GM21526 (cell line): ENCODE data around the gene BBS10.
"Not testable (repeated sequence)": the region's sequence is repeated elsewhere in the genome, so short reads cannot be mapped to it uniquely, and the experiment has no call there.

Experiments
- ATAC-seq: cut with Tn5 transposase; IDR thresholded peaks from one replicate; pipeline ENCODE4 v1.9.1; 2021; ENCODE audit warnings: moderate library complexity; ENCODE audit not compliant: unreplicated experiment, low FRiP score

BBS10 gene

DNA sequence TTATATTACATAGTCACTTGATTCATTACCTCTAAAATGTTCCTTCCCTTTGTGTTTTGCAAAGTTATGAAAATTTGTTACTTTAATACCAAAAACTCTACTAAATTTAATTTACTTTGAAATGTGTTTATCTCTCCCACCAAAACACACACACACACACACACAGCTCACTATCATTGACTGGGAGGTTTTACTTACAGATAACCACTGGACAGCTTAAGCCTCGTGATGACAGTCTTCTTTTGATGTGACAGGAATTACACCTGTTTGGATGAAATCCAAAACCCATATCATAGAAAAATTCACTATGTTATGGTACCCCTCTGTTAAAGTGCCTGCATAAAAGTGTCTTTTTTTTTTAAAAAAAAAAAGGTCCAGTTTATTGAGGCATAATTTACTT lies 15.6 kb downstream of the BBS10 start:
- no peak for ATAC-seq

DNA sequence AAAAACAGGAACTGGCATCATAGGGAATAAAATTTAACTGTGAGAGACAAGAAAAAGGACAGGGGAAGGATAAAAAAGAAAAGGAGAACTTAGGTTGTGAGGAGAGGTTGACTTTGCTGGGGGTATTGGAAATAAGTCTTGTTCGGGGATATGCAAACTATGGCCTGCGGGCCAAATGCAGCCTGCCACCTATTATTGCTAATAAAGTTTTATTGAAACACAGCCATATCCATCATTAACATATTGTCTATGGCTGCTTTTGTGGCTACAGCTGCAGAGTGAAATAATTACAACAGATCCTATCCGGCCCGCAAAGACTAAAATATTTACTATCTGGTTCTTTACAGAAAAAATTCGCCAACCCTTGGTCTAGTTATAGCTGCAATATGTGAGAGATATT lies 18.6 kb downstream of the BBS10 start:
- ATAC-seq = no peak

DNA sequence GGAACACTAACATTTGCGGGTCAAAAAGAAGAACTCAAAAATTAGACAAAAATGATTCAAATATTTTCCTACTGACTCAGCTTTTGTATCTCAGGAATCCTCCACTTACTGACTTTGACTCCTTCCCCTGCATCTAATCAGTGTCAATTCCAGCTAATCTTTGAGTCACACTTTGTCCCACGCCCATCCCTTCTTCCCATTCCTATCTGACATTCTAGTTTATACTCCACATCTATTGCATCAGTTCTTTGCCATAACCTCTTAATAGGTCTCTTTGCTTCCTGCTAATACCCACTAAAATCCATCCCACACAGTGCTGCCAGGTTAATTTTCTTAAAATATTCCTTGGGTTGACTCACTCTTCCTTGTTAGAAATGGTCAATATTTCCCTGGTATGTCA lies 19.1 kb downstream of the BBS10 start:
- no peak for ATAC-seq

DNA sequence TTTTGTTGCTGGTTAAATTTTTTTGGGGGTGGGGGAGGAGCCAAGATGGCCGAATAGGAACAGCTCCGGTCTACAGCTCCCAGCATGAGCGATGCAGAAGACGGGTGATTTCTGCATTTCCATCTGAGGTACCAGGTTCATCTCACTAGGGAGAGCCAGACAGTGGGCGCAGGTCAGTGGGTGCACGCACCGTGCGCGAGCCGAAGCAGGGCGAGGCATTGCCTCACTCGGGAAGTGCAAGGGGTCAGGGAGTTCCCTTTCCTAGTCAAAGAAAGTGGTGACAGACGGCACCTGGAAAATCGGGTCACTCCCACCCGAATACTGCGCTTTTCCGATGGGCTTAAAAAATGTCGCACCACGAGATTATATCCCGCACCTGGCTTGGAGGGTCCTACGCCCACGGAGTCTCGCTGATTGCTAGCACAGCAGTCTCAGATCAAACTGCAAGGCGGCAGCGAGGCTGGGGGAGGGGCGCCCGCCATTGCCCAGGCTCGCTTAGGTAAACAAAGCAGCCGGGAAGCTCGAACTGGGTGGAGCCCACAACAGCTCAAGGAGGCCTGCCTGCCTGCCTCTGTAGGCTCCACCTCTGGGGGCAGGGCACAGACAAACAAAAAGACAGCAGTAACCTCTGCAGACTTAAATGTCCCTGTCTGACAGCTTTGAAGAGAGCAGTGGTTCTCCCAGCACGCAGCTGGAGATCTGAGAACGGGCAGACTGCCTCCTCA lies 28.5 kb downstream of the BBS10 start:
- ATAC-seq = not testable (repeated sequence)

DNA sequence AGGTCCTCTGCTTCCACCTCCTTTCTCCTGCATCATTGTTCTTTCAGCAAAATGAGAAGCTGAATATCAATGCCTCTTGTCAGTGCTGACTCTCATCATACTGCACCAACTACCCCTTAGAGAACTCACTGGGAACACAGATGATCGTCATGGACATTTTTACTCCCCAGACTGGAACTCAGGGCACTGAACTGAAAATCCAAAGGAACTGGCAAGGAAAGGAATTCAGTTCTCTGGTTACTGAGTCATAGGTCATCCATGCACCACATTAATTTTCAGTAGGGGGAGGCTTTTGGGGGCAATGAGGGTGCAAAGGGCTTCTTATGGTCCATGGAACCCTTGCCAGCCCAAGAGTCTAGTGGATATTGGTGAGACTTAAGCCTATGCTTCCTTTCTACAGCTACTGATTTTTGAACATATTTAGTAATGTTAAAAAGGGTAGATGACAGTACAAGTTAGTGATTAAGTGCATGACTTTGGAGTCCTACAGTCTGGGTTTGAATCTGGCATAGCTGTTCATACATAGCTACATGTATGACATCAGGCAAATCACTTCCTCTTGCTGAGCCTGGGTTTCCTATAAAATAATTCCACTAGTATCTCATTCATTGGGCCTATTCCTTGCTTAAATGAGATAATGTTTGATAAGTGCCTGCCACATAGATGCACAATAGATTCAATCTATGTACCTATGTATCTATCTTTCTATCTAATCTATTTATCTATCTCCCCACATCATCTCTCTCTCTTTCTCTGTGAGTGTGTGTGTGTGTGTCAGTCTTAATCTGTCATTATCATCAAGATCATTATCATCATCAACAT lies 29.2 kb downstream of the BBS10 start:
- ATAC-seq = no peak

DNA sequence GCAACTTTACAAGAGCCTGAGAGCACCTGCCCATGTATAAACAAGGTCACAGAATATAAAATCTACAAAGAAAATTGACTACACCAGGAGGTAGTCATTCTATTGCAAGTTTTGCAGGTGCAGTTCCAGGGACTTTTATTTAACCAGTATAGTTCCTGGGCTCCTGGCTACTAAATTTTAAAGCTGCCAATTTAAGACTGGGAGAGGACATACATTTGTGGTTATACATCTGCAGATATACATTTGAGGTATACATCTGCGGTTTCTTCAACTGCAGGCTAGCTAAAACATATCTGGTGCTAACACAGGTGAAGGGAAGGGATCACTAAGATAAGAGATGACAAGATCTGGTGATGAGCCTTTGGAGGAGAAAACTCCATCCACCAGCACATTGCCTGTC lies 30.2 kb downstream of the BBS10 start:
- ATAC-seq = no peak

DNA sequence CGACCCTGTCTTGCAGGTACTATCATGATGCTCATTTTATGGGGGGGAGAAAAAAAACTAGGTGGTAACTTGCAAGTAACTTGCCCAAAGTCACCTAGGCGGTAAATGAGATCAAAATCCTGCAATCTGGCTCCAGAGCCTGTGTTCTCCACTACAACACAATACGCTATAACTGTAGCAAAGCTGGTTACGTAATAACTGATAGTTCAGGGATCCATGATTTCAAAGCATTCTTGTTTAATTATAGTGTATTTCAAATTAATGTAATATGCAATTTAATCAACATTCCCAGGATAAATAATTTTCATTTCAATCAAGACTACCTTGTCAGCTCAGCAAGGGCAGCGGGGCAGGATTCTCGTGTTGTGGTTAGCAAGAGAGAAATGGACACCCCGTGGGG lies 31.7 kb downstream of the BBS10 start:
- ATAC-seq = no peak

DNA sequence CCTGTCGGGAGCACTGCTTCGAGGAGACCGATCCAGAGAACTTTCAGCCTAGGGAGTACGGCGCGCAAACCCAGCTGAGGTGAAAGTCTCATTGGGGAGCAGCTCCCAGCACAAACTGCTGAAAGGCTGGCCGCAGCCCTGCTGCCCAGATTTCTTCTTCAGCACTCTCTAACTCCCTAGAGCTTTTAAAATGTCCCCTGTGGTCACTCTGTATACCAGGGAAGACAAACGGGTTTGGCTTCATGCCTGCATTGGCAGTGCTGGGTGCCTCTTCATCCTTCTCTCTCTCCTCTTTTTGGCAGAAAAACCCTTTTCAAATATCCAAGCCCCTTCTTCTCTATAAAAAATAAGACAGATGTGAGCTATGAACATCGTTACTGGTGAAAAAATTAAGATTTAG lies 34.9 kb downstream of the BBS10 start:
- ATAC-seq = no peak

DNA sequence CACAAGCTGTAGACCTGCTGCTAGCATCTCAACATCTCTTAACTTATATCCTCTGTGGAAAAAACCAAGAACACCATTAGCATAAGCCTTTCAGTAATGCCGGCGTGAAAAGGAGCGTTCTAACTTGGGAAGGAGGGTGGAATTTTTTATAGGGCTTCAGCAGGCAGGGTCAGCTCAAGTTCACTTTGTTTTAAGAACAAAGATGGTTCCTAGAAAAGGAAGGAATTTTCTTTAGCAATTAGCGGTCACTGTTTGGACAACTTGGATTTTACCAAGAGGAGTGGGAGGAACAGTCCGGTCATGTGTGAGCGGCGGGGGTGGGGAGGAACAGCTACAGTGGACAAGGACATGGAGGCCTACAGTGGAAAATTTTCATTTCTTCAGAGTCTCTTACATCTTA lies 35.9 kb downstream of the BBS10 start:
- ATAC-seq = no peak

DNA sequence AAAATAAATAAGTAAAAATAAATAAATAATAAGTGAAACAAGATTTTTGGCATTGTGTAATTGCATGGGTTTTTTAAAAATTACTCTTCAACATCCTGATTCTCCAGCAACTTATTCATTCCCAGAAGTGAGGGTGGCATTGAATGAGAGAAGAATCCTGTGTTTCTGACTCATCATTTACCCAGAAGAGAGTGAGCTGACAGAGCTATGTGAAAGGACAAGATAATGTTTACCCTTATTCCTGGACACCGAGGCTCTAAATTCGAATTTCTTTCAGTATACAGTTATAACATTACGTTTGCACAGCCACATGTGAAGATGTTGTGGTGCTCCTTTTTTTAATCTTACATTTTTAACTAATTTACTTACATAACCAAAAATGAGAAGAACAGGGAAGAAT lies 36.4 kb downstream of the BBS10 start:
- ATAC-seq = no peak

DNA sequence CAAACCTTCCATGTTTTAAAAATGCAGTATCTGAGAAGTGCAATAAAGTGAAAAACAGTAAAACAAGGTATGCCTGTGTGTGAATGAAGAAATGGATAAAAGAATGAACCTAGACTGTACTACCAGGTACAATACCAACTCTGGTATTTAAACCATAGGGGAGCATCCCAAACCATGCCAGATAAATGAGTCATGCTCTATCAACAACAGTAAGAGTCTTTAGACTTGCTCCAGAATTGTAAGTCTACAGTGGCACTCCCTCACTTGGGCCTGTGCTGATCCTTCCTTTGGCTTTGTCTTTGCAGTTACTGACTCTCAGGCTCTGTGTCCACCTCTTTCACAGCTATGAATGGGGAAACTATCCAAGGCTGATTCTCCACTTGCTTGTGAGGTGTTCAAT lies 38.1 kb downstream of the BBS10 start:
- ATAC-seq = no peak

DNA sequence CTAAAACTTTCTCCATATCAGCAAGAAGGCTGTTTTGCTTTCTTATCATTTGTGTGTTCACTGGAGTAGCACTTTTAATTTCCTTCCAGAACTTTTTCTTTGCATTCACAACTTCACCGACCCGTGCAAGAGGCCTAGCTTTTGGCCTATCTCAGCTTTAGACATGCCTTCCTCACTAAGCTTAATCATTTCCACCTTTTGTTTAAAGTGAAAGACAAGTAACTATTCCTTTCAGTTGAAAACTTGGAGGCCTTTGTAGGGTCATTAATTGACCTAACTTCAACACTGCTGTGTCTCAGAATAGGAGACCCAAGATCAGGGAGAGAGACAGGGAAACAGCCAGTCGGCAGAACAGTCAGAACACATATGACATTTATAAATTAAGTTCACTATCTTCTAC lies 39.3 kb downstream of the BBS10 start:
- no peak for ATAC-seq

DNA sequence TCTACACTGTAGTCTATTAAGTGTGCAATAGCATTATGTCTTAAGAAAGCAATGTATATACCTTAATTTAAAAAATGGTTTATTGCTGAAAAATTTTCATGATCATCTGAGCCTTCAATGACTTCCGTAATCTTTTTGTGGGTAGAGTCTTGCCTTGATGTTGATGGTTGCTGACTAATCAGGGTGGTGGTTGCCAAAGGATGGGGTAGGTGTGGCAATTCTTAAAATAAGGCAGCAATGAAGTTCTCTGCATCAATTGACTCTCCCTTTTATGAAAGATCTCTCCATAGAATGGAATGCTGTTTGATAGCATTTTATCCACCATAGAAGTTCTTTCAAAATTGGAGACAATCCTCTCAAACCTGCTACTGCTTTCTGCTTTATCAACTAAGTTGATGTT lies 41.1 kb downstream of the BBS10 start:
- no peak for ATAC-seq

DNA sequence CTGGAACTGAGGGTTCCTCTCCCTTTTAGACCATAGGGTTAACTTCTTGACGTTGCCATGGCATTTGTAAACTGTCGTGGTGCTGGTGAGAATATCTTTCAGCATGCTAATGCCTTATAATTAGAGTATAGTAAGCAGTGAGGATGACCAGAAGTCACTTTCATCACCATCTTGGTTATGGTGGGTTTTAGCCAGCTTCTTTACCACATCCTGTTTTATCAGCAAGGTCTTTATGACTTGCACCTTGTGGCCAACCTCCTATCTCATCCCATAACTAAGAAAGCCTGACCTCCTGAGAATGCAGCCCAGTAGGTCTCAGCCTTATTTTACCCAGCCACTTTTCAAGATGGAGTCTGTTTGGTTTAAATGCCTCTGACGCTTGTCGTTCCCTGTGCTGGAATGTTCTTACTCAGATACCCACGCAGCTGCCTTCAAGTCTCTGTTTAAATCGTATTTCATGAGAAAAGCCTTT lies 44.2 kb downstream of the BBS10 start:
- ATAC-seq = no peak

DNA sequence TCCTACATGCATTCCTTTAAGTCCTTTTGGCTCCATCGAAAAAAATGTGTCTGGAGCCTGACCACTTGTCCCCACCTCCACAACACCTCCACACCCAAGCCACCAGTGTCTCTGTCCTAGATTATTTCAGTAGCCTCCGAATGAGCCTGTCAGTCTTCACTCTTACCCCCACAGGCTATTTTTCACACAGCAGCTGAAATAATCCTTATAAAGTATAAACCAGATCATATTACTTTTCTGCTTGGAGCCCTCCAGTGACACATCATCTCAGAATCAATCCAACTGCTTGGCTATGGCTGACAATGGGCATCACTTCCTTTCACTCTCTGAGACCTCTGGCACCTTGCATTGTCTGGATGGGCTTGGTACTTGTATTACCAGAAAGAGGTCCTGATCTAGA lies 44.9 kb downstream of the BBS10 start:
- ATAC-seq = no peak

DNA sequence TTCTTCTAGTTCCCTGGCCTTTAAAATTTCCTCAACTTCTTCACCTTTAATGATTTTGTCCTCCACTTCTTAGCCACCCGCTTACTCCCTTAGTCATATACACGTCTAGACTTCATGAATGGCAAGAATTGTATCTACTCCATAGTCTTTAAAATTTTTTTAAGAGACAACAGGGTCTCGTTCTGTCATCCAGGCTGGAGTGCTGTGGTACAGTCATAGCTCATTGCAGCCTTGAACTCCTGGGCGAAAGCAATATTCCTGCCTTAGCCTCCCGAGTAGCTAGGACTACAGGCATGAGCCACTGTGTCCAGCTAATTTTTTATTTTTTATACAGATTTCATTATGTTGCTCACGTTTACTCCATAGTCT lies 47.9 kb downstream of the BBS10 start:
- no peak for ATAC-seq

DNA sequence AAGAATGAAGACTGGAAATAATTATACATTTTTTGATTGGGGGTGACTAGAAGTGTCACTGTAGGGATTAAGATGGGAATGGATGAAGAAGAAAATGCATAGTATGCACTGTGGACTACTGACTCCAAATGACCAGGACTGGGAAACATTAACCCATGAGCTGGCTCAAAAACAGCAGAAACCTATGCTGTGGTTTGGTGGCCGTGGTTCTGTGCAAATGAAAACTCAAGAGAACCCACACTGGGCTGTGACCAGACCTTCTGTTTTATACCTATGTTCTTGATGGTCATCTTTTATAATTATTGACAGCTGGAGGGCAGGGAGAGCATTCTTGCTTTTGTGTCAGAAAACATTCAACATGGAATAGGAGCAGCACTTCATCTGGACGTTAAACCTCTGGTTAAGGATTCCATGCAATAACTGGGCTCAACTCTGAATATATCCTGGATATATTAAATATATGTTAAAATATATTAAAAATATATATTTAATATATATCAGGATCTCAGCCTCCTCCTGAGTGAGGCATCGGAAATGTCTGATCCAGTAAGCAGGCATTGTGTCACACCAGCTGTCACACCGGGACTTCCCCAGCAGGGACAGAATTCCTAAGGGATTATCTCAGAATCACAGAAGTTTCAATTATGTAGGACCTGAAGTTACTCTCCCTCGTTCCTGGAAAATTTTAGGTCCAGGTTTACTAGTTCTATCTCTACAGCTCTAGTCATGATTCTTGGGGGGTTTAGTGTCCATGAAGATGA lies 48.5 kb downstream of the BBS10 start:
- no peak for ATAC-seq
